Cardiac fibroblast (primary cell): ENCODE data around the gene SPATA9.
A peak's percentile ranks its signal among the peaks of the same experiment; 100 is the strongest.
"Not testable (repeated sequence)": the region's sequence is repeated elsewhere in the genome, so short reads cannot be mapped to it uniquely, and the experiment has no call there.

Experiments used
- DNase-seq, 2 donors: peaks; one replicate each; pipeline versions ENCODE4 v3.0.0 to v3.0.0-alpha.2; 2010; ENCODE audit warnings: low read depth in 2 of 2
- H3K4me3 ChIP-seq, 2 donors: replicated peaks in 1 of 2; 1 replicate in 1 of 2; 2 replicates in 1 of 2; pipeline ENCODE4 v1.5.1; 2011; ENCODE audit warnings: low read depth in 2 of 2, low read length in 2 of 2, mild to moderate bottlenecking in 2 of 2, moderate library complexity in 1 of 2
- TF ChIP-seq, protein P1 (sequence below): IDR thresholded peaks from one replicate; pipeline ENCODE4 v1.5.1; 2011; ENCODE audit warnings: low read depth, mild to moderate bottlenecking, low read length, inconsistent platforms

SPATA9 gene

DNA sequence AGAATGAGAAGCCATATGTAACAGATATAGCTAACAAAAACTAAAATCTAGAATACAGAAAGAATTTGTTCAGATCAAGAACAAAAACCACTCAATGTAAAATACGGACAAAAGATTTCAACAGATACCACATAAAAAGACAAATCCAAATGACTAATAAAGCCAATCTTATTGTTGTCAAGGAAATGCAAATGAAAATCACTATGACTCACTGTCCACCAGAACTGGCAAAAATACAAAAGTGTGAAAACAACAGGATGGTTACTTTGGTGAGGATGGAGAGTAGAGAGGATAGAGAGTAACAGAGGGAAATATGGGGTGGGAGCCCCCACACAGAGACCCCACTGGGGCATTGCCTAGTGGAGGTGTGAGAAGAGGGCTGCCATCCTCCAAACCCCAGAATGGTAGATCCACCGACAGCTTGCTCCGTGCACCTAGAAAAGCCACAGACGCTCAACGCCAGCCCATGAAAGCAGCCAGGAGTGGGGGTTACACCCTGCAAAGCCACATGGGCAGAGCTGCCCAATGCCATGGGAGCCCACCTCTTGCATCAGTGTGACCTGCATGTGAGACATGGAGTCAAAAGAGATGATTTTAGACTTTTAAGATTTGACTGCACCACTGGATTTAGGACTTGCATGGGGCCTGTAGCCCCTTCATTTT, 33.1 kb upstream of the SPATA9 start:
- TF ChIP-seq, protein P1, sequence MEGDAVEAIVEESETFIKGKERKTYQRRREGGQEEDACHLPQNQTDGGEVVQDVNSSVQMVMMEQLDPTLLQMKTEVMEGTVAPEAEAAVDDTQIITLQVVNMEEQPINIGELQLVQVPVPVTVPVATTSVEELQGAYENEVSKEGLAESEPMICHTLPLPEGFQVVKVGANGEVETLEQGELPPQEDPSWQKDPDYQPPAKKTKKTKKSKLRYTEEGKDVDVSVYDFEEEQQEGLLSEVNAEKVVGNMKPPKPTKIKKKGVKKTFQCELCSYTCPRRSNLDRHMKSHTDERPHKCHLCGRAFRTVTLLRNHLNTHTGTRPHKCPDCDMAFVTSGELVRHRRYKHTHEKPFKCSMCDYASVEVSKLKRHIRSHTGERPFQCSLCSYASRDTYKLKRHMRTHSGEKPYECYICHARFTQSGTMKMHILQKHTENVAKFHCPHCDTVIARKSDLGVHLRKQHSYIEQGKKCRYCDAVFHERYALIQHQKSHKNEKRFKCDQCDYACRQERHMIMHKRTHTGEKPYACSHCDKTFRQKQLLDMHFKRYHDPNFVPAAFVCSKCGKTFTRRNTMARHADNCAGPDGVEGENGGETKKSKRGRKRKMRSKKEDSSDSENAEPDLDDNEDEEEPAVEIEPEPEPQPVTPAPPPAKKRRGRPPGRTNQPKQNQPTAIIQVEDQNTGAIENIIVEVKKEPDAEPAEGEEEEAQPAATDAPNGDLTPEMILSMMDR: no peak
- peak; percentile 80 to 91 for DNase-seq
- H3K4me3 ChIP-seq: no peak overlapping the region

- DNase-seq: peak; percentile 14 to 67
- H3K4me3 ChIP-seq: no peak overlapping the region
- TF ChIP-seq, protein P1: no peak
These were observed 31.3 kb upstream of the SPATA9 start for GRCh38 chr5:95713960-95714710.

- not testable (repeated sequence) for DNase-seq, H3K4me3 ChIP-seq
These were observed 30.5 kb upstream of the SPATA9 start for GRCh38 chr5:95713246-95713645.

- H3K4me3 ChIP-seq: no peak overlapping the region
- TF ChIP-seq, protein P1: no peak
- peak; percentile 65 to 89 for DNase-seq
These were observed 29.7 kb upstream of the SPATA9 start for GRCh38 chr5:95712347-95712958.

DNA sequence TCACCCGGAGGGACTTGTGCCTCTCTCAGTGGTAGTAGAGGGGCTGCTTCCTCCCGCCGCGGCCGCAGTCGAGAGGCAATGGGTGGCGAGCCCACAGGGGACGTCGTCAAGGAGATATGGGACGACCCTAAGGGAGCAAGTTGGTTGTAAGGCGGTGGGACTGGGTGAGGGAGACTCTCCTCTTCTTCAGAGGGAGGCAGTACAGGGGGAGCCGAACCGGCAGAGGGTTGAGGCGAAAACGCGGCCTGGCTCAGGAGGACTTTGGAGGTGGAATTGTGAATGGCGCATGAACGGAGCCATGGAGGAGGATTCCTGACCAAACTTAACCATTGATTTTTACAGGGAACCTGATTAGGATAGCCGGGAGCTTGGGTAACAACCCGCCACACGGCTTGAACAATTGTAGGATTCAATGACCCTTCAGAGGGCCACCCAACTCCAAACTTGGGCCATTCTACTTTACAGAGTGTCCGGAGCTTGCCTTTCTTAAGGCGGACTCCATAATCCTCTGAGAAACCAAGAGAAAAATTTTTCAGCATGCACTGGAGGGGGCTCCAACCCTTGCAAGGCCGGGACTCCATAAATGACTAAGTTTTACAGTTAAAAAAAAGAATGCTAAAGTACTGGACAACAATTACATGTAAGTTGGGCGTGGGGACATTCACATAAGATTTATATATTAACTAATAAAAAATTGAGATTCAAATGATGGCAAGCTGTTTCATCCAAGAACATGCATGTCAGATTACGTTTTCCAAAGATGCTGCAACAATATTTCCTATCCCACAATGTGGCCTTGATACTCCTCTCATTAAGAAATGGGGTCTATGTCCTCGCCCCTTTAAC, 28.9 kb upstream of the SPATA9 start:
- no peak overlapping the region for H3K4me3 ChIP-seq
- no peak for DNase-seq
- TF ChIP-seq, protein P1: no peak

DNA sequence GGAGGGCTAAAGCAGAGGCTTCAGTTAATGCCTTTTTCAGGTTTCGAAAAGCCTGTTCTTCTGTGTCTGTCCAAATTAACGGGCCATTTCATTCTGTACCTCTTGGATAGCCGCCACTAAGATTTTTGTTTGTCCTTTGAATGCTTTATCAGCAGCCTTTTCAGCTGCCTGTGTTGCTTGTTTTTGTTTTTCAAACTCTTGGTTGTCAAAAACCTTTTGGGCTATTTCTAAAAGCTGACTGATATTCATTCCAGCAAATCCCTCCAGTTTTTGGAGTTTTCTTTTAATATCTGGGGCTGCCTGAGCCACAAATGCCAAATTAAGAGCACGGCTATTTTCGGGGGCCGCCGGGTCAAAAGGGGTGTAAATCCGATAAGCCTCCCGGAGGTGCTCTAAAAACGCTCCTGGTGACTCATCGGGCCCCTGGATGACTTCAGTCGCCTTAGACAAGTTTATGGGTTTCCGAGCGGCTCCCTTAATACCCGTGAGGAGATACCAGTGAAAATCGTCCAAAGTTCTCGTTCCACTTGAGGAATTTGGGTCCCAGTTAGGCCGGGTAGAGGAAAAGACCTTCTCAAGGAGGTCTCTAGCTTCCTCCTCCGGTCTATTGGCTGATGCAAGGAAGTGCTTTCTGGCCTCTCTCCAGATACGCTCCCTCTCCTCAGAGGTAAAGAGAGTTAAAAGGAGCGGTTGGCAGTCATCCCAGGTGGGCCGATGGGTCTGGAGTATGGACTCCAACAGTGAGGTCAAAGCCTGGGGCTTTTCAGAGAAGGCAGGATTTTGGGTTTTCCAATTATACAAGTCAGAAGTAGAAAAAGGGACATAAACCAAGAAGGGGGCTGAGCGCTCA, 28.1 kb upstream of the SPATA9 start:
- DNase-seq: peak in 1 of 2 donors; percentile 16
- not testable (repeated sequence) for H3K4me3 ChIP-seq
